CD8-positive, alpha-beta memory T cell (primary cell): ENCODE data around the gene LARP1B. TPM values are rescaled to one million over a fixed set of nuclear protein-coding genes. Genes with fewer than 3 reads are reported as not detected.
A peak's percentile ranks its signal among the peaks of the same experiment; 100 is the strongest.
"Not testable (repeated sequence)": the region's sequence is repeated elsewhere in the genome, so short reads cannot be mapped to it uniquely, and the experiment has no call there.

Source experiments
- CTCF ChIA-PET: fragments of 350-600 bp; sonication (Branson Sonifier 250); formaldehyde crosslinking; loops from one replicate; lab custom pipeline; 2021; ENCODE audit warnings: antibody characterized with exemption; lab: Charles Lee
- POLR2A ChIA-PET: fragments of 350-600 bp; sonication (Branson Sonifier 250); formaldehyde crosslinking; loops from one replicate; lab custom pipeline; 2021; ENCODE audit warnings: antibody characterized with exemption; lab: Charles Lee
- DNase-seq, 5 donors: peaks; one replicate each; pipeline versions ENCODE4 v3.0.0 to v3.0.0-alpha.2; 2020 to 2022; ENCODE audit warnings: mixed read lengths in 1 of 5
- H3K27ac ChIP-seq: one replicate; pipeline ENCODE4 v1.7.0; 2013; ENCODE audit warnings: low read depth, mild to moderate bottlenecking, low read length, moderate library complexity
- H3K27me3 ChIP-seq: 2 replicates; pipeline ENCODE4 v1.7.0; 2013; ENCODE audit warnings: low read length, mild to moderate bottlenecking; ENCODE audit not compliant: insufficient read depth, poor library complexity, severe bottlenecking
- H3K36me3 ChIP-seq: 2 replicates; pipeline ENCODE4 v1.7.0; 2013; ENCODE audit warnings: mild to moderate bottlenecking, low read length, moderate library complexity; ENCODE audit not compliant: insufficient read depth
- H3K4me1 ChIP-seq: 2 replicates; pipeline ENCODE4 v1.7.0; 2013; ENCODE audit warnings: mild to moderate bottlenecking, low read length, moderate library complexity; ENCODE audit not compliant: insufficient read depth
- H3K4me3 ChIP-seq: 2 replicates; pipeline ENCODE4 v1.7.0; 2013; ENCODE audit warnings: mild to moderate bottlenecking, low read length
- H3K9me3 ChIP-seq: 2 replicates; pipeline ENCODE4 v1.7.0; 2013; ENCODE audit warnings: mild to moderate bottlenecking, low read length
- H3K27ac Mint-ChIP-seq, 8 donors: one replicate each; pipeline ENCODE4 v1.8.0; 2020 to 2021; ENCODE audit warnings: mixed read lengths in 8 of 8, mild to moderate bottlenecking in 6 of 8, inconsistent platforms in 3 of 8, moderate library complexity in 3 of 8
- H3K27me3 Mint-ChIP-seq, 2 donors: one replicate each; pipeline ENCODE4 v1.8.0; 2020 to 2021; ENCODE audit warnings: mixed read lengths in 2 of 2, mild to moderate bottlenecking in 1 of 2, moderate library complexity in 1 of 2
- H3K36me3 Mint-ChIP-seq, 3 donors: one replicate each; pipeline ENCODE4 v1.8.0; 2020 to 2021; ENCODE audit warnings: mixed read lengths in 3 of 3, inconsistent platforms in 1 of 3, mild to moderate bottlenecking in 1 of 3
- H3K4me1 Mint-ChIP-seq, 3 donors: one replicate each; pipeline ENCODE4 v1.8.0; 2020 to 2021; ENCODE audit warnings: mixed read lengths in 3 of 3, inconsistent platforms in 1 of 3, mild to moderate bottlenecking in 1 of 3
- H3K4me3 Mint-ChIP-seq, 7 donors: one replicate each; pipeline ENCODE4 v1.8.0; 2020 to 2021; ENCODE audit warnings: mixed read lengths in 7 of 7, mild to moderate bottlenecking in 6 of 7, moderate library complexity in 4 of 7, inconsistent platforms in 2 of 7
- H3K9me3 Mint-ChIP-seq, 5 donors: one replicate each; pipeline ENCODE4 v1.8.0; 2020 to 2022; ENCODE audit warnings: mixed read lengths in 5 of 5, mild to moderate bottlenecking in 3 of 5, moderate library complexity in 2 of 5, inconsistent platforms in 1 of 5
- polyA plus RNA-seq: library from polyadenylated mRNA; unstranded; fragments of 300-500 nt; fragmentation: Illumina TruSeq; gene quantifications from one replicate; pipeline ENCODE4 v1.2.3, GENCODE V29; 2021
- total RNA-seq, 2 experiments: library from RNA; stranded (reverse); gene quantifications; one replicate each; pipeline ENCODE4 v1.2.3, GENCODE V29; 2021

LARP1B gene
- total and polyA plus RNA-seq, 3 experiments from 2014 or later, result 6.8 to 22.0 (median 20.3) TPM

DNA sequence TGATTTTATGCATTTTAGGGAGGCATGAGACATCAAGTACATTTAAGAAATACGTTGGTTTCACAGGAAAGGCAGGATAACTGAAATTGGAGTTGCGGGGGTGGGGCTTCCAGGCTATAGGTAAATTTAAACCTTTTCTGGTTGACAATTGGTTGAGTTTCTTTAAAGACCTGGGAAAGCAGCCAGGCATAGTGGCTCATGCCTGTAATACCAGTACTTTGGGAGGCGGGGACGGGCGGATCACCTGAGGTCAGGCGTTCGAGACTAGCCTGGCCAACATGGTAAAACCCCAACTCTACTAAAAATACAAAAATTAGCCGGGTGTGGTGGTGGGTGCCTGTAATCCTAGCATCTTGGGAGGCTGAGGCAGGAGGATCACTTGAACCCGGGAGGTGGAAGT lies 6.2 kb upstream of the LARP1B start:
- H3K4me1 ChIP-seq, H3K27me3 Mint-ChIP-seq, CTCF ChIA-PET, H3K4me3 ChIP-seq, DNase-seq, H3K4me1 Mint-ChIP-seq, POLR2A ChIA-PET, H3K9me3 Mint-ChIP-seq, H3K36me3 Mint-ChIP-seq, H3K27me3 ChIP-seq, H3K9me3 ChIP-seq, H3K36me3 ChIP-seq, H3K27ac ChIP-seq: not testable (repeated sequence)
- Mint-ChIP-seq H3K4me3 (peak overlapping the region in 1 of 7 donors; percentile 37), H3K27ac (peak overlapping the region in 1 of 8 donors; percentile 34)

GRCh38 chr4:128055441-128056206 lies 5.5 kb upstream of the LARP1B start:
- H3K27me3 Mint-ChIP-seq, DNase-seq, H3K4me1 ChIP-seq, H3K27me3 ChIP-seq, H3K4me1 Mint-ChIP-seq, H3K4me3 ChIP-seq, POLR2A ChIA-PET, CTCF ChIA-PET, H3K36me3 Mint-ChIP-seq, H3K9me3 ChIP-seq, H3K27ac ChIP-seq, H3K9me3 Mint-ChIP-seq, H3K36me3 ChIP-seq: not testable (repeated sequence)
- peak overlapping the region in 1 of 8 donors; percentile 68 for H3K27ac Mint-ChIP-seq
- peak overlapping the region in 1 of 7 donors; percentile 37 for H3K4me3 Mint-ChIP-seq

GRCh38 chr4:128056396-128056795 lies 4.7 kb upstream of the LARP1B start:
- DNase-seq, result no peak
- Mint-ChIP-seq H3K9me3 (no peaks in the 10 kb centered on the region), H3K27ac (no peak overlapping the region), H3K4me1 (peaks cover 5 to 10% (median 6%) of the 10 kb centered on the region in 3 donors), H3K27me3 (peaks cover 3 to 4% of the 10 kb centered on the region in 2 donors), H3K36me3 (peaks cover 0 to 1% (median 0%) of the 10 kb centered on the region in 3 donors), H3K4me3 (peak overlapping the region in 1 of 7 donors; percentile 2)
- ChIA-PET CTCF (no interaction called here), POLR2A (no interaction called here)
- no peak overlapping the region for H3K4me3 ChIP-seq
- no peaks in the 10 kb centered on the region for H3K27me3 ChIP-seq
- H3K4me1 ChIP-seq, result no peaks in the 10 kb centered on the region
- no peaks in the 10 kb centered on the region for H3K36me3 ChIP-seq
- no peak overlapping the region for H3K27ac ChIP-seq
- no peaks in the 10 kb centered on the region for H3K9me3 ChIP-seq

- DNase-seq, result no peak
- peak overlapping the region; percentile 82 to 90 (median 86) for H3K4me3 Mint-ChIP-seq
These were observed 902 bp upstream of the LARP1B start for GRCh38 chr4:128060121-128060698.

DNA sequence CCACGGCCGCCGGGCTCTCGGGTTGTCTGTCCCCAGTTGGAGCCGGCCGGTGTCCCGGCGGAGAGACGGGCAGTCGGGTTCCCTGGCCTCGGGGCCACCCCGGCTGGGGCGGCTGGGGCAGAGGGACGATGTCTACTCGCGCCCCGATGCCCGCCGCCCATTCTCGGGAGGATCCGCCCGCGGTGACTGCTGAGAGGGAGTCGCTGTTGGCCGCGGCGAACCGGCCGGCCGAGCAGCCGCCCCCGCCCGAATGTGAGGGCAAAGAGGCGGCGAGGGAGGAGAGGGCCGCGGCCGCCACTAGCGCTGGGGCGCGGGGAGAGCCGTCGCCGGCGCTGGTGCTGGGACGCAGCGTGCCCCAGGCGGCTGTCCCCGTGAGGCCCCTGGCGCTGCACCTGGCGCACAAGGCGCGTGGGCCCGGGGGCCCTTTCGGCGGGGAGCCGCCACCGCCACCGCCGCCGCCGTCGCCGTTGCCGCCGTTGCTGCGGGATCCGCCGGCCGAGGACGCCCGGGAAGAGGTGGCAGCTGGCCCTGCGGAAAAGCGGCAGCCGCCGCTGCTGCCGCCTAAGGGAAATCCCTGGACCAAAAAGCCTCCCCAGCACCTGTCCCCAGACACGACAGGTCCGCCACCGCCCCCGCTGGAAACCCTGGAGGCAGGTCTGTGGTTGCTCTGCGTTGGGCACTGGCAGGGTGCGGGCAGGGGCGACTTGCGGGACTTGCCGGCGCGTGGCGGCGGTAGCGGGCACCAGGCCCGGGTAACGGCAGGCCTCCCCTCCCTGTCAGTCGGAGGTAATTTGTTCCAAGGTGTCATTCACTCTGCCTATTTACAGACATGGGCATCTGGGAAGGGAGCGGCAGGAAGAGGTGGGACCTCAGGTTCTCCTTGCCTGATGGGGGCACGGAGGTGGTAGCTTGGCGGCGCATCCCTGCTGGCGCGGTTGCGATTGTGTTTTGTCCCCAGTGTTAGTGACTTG lies 739 bp downstream of the LARP1B start:
- Mint-ChIP-seq H3K9me3 (no peaks in the 10 kb centered on the region), H3K27me3 (no peaks in the 10 kb centered on the region), H3K36me3 (peaks cover 0 to 1% (median 0%) of the 10 kb centered on the region in 3 donors), H3K27ac (peak overlapping the region; percentile 58 to 88 (median 84)), H3K4me3 (peak overlapping the region; percentile 75 to 90 (median 85)), H3K4me1 (peaks cover 15 to 22% (median 17%) of the 10 kb centered on the region in 3 donors)
- peak; percentile 41 to 75 (median 57) for DNase-seq
- Histone ChIP-seq H3K9me3 (no peaks in the 10 kb centered on the region), H3K27me3 (no peaks in the 10 kb centered on the region), H3K36me3 (no peaks in the 10 kb centered on the region), H3K4me1 (peaks cover 7% of the 10 kb centered on the region), H3K4me3 (peak overlapping the region; percentile 65), H3K27ac (peak overlapping the region; percentile 94)
- ChIA-PET POLR2A (interaction anchor here (0.5 to 2.2 kb wide), 7 partner anchors 97 to 1031 kb away, joined by 3 to 56 read pairs (median 5); partner anchors contain the start of genes ABHD18, JADE1, MFSD8 and PGRMC2), CTCF (interaction anchor here (1.2 to 3.7 kb wide), 3 partner anchors 40 to 751 kb away, joined by 3 to 11 read pairs (median 4); partner anchors contain the start of genes ABHD18 and MFSD8)

More at GRCh38 chr4:128060121-128060698, 902 bp upstream of the LARP1B start:
- Histone ChIP-seq H3K4me1 (peaks cover 7% of the 10 kb centered on the region), H3K4me3 (peak overlapping the region; percentile 66), H3K27ac (peak overlapping the region; percentile 94), H3K27me3 (no peaks in the 10 kb centered on the region), H3K36me3 (no peaks in the 10 kb centered on the region), H3K9me3 (no peaks in the 10 kb centered on the region)
- ChIA-PET POLR2A (interaction anchor here (0.7 to 2.2 kb wide), 6 partner anchors 46 to 1033 kb away, joined by 3 to 56 read pairs (median 6); partner anchors contain the start of genes ABHD18, MFSD8, PGRMC2 and PLK4), CTCF (interaction anchor here (1.3 to 3.7 kb wide), 2 partner anchors 95 to 752 kb away, joined by 4 to 11 read pairs; partner anchors contain the start of genes ABHD18 and MFSD8)
- Mint-ChIP-seq H3K27ac (peak overlapping the region; percentile 77 to 95 (median 93)), H3K27me3 (no peaks in the 10 kb centered on the region), H3K36me3 (peaks cover 0 to 1% (median 0%) of the 10 kb centered on the region in 3 donors), H3K9me3 (no peaks in the 10 kb centered on the region), H3K4me1 (peaks cover 14 to 22% (median 17%) of the 10 kb centered on the region in 3 donors)

DNA sequence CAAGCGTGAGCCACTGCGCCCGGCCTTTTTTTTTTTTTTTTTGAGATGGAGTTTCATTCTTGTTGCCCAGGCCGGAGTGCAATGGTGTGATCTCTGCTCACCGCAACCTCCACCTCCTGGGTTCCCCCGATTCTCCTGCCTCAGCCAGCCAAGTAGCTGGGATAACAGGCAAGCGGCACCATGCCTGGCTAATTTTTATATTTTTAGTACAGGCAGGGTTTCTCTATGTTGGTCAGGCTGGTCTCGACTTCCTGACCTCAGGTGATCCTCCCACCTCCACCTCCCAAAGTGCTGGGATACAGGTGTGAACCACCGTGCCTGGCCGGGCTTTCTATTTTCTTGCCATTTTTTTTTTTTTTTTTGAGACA lies 5.3 kb downstream of the LARP1B start:
- H3K36me3 ChIP-seq, DNase-seq, H3K27ac ChIP-seq, H3K27me3 ChIP-seq, H3K36me3 Mint-ChIP-seq, POLR2A ChIA-PET, H3K4me1 ChIP-seq, H3K4me3 Mint-ChIP-seq, H3K9me3 Mint-ChIP-seq, H3K27me3 Mint-ChIP-seq, H3K9me3 ChIP-seq, H3K4me3 ChIP-seq, CTCF ChIA-PET, H3K27ac Mint-ChIP-seq: not testable (repeated sequence)
- peaks cover 10 to 13% (median 10%) of the 10 kb centered on the region in 3 donors for H3K4me1 Mint-ChIP-seq

GRCh38 chr4:128068918-128069317 lies 7.8 kb downstream of the LARP1B start:
- Histone ChIP-seq H3K36me3 (no peaks in the 10 kb centered on the region), H3K27ac (no peak overlapping the region), H3K9me3 (no peaks in the 10 kb centered on the region), H3K27me3 (no peaks in the 10 kb centered on the region), H3K4me3 (no peak overlapping the region), H3K4me1 (no peaks in the 10 kb centered on the region)
- ChIA-PET CTCF (interaction anchor here (1.2 kb wide), 1 partner anchor 18 kb away, joined by 3 read pairs; no protein-coding TSS in a partner anchor), POLR2A (no interaction called here)
- Mint-ChIP-seq H3K27ac (no peak overlapping the region), H3K9me3 (no peaks in the 10 kb centered on the region), H3K36me3 (no peaks in the 10 kb centered on the region), H3K4me1 (peaks cover under 1 to 6% (median 3%) of the 10 kb centered on the region in 3 donors), H3K27me3 (no peaks in the 10 kb centered on the region), H3K4me3 (no peak overlapping the region)
- no peak for DNase-seq
